Umbilical cord (tissue), 2 donors: Measurements from ENCODE around the gene NRP1. TPM values are rescaled to one million over a fixed set of nuclear protein-coding genes. Genes with fewer than 3 reads are reported as not detected.
A peak's percentile ranks its signal among the peaks of the same experiment; 100 is the strongest.

Experiments
- DNase-seq: peaks from one replicate; pipeline ENCODE4 v3.0.0-alpha.2; 2015; ENCODE audit warnings: low spot score
- total RNA-seq: library from RNA; depleted of rRNA; stranded (reverse); fragments of >200 nt; gene quantifications from one replicate; pipeline ENCODE4 v1.2.3, GENCODE V29; 2014; ENCODE audit warnings: low replicate concordance; ENCODE audit not compliant: insufficient read depth

The NRP1 gene
- total RNA-seq, 1 donor from 2014 or later = 73.7 TPM

DNA sequence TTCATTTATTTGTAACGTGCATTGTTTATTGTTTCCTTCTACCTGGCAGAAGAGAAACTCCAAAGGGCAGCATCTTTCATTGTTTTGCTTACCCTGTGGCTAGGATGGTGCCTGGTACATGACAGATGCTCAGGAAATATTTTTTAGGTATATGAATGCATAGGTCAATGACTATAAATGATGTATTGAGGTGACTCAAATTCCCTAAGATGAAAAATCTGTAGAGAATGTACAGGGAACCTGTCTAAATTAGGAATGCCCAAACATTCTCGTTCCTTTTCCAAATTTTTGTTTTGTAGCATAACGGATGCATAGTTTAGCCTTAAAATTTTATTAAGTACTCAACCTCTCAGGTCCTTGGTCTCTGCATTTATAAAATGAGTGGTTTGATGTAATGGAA lies 71.6 kb downstream of the NRP1 start:
- no peak for DNase-seq

DNA sequence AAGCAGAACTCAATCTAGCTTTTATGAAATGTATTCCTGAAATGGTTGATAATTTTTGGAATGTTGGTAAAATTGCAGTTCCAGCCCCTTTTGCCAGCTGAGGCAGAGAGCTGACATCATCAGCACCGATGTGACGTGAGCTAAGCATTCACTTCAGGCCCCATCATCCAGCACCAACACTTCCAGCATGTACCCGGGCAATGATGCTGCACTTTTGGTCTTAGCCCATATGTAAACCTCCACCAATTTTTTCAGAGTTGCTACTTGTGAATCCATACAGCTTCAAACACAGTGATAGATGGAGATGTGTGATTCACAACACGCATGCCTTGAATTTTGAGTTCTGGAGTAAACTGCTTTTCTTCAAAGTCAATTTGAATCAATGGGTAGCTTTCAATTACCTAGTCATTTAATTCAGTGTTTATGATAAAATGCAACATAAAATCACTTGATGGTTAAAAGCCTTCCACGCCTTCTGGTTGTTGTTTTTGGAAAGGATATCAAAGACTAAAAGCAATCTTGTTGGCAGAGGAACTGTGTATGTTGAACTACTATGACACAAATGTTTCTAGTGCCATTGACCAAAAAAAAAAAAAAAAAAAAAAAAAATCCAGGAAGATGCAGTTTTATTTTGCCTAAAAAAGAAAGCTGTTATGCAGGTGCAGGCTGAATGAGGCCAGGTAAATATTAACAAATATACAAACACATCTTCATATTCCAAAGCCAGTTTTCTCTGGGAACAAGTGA lies 73.9 kb downstream of the NRP1 start:
- DNase-seq = no peak

- peak; percentile 86 for DNase-seq
Measured at GRCh38 chr10:33258967-33259366, 75.5 kb downstream of the NRP1 start.

DNA sequence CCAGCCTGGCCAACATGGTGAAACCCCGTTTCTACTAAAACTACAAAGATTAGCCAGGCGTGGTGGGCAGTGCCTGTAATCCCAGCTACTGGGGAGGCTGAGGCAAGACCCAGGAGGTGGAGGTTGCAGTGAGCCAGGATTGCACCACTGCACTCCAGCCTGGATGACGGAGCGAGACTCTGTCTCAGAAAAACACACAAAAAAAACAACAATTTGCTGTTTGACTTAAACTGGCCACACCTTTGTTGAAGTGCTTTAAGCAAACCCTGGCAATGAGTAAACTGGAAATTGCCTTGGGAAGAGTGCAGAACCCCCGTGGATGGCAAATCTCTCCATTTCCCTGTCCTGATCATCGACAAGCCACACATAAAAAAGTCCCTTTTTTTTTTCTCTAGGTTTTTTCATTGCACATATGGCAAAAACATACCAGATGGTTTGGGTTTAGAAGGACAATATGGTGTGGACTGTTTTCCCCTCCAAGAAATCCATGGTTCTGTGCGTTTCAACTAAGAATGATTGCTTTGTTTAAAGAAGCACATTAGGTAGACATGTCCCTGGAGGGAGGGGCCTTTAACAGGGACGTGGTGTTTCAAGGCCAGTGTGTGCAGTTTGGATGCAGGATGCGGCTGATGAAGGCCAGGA lies 76.9 kb downstream of the NRP1 start:
- no peak for DNase-seq

- DNase-seq = no peak
Measured at GRCh38 chr10:33256458-33256857, 78.0 kb downstream of the NRP1 start.

GRCh38 chr10:33254556-33255160 lies 79.8 kb downstream of the NRP1 start:
- DNase-seq = no peak

DNA sequence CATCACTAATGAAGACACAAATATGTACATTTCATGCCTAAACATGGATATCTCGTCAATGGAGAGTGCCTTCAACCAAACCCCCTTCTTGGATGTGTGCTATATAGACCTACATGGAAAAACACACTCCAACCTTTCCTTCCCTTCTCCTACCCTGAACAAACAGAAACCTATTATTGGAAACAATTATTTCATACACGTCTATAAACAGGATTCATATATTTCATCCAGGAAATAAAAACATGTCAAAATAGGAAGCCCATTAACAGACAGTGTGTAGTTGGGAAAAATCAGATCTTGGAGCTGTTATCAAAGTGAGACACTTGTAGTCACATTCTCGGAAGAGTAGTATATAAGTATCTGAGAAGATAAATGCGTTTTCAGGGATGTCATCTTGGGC lies 81.1 kb downstream of the NRP1 start:
- no peak for DNase-seq

DNA sequence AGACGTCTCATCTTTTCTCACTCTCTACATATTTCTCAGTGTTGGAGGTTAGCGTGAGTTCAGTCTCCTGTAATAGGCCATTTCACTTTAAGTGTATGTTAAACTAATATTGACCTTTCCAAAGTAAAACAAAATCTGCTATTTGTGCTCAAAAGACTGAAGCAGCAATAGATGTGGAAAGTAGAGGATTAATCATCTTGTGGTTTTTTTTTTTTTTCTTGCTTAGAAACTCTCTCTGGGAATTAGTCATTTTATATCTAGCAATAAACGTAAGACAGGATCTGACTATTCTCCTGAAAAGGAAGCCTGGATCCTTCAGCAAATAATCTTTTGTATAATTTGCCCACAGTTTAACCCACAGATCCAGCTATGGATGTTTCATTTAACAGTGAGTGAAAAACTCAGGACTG lies 81.7 kb downstream of the NRP1 start:
- no peak for DNase-seq

DNA sequence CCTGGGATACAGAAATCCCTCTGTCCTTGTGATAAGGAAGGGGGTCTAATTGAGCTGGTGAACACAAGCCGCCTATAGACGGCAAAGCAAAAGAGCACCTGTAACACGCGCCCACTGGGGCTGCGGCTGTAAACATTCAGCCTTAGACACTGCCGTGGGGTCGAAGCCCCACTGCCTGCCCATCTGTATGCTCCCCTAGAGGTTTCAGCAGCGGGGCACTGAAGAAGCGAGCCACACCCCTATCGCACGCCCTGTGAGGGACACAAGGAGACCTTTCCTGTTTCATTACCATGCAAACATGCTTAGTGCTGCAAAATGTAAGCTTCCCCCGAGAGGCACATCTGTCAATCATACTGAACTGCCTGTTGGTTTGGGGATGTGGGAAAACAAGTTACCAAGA lies 82.1 kb downstream of the NRP1 start:
- DNase-seq = no peak

- no peak for DNase-seq
Measured at GRCh38 chr10:33249659-33250345, 84.7 kb downstream of the NRP1 start.

DNA sequence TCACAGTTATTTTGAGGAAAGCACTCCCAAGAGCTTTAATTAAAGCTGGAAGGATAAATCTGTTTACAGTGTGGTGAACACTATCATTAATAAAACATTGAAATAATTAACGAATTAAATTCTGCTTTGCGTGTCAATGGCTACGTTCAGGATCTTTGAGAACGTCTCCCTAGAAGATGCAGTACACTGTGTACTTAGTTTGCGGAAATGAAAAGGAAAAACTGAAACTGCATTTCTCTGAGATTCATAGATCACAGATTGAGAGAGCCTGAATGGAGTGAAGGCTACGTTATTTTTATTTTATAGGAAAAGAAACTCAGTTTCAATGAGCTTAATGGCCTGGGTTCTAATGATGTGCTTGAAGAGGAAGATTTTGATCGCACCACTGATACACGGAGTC lies 85.3 kb downstream of the NRP1 start:
- DNase-seq = no peak

GRCh38 chr10:33248638-33249037 lies 85.8 kb downstream of the NRP1 start:
- no peak for DNase-seq

DNA sequence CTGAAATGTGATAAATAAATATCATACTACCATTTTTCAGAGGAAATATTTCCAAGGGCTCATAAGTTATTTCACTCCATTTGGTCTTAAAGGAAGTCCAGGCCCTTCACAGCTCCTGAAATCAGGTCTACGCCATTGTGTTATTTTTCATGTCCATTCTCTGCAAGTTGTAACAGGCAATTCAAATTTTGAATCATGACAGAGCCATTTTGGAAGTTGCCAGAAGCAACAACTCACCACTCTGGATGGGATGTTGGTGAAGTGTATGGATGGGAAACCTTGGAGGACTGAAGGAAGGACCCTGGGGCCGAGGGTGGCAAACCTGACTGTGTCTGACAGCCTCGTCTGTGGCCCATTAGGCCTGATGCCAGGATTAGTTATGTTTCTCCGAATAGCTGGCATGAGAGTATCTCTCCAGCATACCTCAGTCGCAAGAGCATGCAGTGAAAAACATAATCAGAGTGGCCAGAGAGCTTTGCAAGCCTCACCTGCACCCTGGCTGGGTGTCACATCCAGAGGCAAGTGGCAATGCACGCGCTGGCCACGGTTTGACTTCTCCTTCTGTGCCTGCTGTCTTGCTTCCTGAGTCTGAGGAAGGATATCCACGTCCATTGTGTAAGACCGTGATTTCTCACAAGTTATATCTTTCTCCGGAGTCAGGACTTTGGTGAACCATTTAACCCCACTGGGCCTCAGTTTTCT lies 87.1 kb downstream of the NRP1 start:
- DNase-seq = no peak

DNA sequence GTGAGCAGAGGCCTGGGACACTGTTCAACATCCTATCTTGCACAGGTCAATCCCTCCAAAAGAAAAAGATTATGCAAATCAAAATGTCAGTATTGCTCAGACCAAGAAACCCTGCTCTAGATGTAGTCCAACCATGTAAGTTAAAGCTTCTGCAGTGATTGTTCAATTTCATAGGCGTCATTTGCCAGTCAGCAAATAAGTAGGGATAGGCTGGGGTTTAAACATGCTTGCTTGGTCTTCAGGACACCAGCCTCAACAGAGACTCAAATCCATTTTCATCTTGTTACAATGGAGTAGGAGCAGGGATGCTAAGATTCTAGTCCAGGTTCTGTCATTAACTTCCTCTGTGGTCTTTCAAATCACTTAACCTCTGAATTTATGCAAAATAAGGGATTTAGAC lies 89.1 kb downstream of the NRP1 start:
- no peak for DNase-seq

DNA sequence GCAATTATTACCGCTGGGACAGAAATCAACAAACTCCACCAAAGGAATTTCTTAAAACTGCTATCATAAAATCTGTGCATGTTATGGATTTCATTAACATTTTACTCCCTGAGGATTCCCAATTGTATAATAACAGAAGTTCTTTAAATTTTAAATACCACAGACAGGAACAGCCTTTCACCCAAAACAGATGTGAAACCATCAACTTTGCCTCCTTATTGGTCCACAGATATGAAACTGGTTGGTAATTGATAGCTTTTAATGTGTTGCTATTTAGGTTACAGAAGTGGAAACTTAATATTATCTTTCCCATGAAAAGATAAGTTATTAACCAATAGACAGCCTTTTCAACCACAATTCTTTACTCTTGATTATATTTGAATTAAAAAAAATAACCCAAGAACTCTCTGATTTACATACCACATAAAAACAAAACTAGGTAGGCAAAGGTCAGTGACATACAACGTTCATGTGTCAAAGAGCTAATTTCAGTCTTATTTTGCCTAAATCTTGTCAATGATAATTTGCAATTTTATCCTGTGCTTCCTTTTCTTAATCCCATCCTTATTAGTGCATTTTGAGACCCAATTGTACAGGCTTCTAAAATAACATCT lies 90.0 kb downstream of the NRP1 start:
- DNase-seq = no peak

- DNase-seq = no peak
Measured at GRCh38 chr10:33243703-33244102, 90.8 kb downstream of the NRP1 start.

GRCh38 chr10:33242931-33243330 lies 91.5 kb downstream of the NRP1 start:
- no peak for DNase-seq

DNA sequence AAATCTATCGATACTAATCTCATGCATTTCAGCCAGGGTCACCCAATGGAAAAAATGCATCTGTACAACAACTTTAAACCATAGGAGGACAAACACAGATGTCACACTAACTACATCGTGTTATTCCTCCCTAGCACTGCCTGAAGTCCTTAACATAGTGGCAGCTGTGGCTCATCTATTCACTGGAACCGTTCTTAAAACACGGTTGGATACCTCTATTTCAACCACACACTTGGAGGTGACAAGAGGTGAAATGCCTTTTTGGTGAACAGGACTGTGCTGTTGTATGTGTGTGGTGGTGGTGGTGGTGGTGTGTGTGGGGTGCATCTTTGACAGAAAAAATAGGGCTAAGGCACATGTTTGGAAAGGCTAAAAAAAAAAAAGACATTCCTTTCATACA lies 93.1 kb downstream of the NRP1 start:
- no peak for DNase-seq

- DNase-seq = no peak
Measured at GRCh38 chr10:33240931-33241330, 93.5 kb downstream of the NRP1 start.

DNA sequence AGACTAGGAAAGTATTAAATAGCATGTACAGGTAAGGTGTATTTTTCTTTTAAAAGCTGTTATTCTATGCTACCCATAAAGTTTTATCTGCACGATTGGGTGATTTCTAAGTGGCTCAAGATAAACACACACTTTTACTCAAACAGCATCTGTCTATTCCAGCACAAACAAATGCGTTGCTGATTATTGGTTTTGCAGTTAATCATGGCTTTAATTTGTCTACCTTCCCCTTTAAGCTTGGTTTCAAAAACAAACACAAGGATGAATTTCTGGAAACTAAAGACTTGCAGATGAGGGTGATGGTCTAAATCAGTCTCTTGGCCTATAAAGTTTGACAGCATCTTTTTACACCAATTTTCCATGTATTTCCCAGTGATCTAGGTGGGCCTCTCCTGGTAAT lies 94.2 kb downstream of the NRP1 start:
- DNase-seq = no peak

GRCh38 chr10:33239257-33239656 lies 95.2 kb downstream of the NRP1 start:
- DNase-seq = no peak
